ENCODE measurements around the gene MAST2. TPM values are rescaled to one million over a fixed set of nuclear protein-coding genes. Genes with fewer than 3 reads are reported as not detected.

Gene MAST2
- total and polyA plus RNA-seq, 2 of the 13 experiments (the other 11 are each of a cell fraction or from before 2014, with no cell fraction given): 15.3 to 23.0 TPM

DNA sequence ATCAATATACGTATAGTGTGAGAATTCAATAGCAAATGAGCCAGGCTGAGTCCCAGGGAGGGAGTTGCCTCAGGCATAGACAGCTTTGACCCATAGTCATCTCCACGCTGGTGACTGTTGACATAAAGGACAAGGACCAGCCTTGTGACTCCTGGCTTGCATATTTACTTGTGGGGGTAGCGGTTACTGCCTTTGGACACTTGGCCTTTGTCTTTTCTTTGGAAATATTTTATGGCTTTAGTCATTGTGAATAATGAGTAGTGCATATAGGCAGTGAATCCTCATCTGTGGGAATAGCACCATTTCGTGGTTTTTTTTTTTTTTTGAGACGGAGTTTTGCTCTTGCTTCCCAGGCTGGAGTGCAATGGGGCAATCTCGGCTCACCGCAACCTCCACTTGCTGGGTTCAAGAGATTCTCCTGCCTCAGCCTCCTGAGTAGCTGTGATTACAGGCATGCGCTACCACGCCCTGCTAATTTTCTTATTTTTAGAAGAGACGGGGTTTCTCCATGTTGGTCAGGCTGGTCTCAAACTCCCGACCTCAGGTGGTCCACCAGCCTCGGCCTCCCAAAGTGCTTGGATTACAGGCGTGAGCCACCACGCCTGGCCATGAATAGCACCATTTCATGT lies 68.9 kb downstream of the MAST2 start (continued):
- TF ChIP-seq, protein P1, sequence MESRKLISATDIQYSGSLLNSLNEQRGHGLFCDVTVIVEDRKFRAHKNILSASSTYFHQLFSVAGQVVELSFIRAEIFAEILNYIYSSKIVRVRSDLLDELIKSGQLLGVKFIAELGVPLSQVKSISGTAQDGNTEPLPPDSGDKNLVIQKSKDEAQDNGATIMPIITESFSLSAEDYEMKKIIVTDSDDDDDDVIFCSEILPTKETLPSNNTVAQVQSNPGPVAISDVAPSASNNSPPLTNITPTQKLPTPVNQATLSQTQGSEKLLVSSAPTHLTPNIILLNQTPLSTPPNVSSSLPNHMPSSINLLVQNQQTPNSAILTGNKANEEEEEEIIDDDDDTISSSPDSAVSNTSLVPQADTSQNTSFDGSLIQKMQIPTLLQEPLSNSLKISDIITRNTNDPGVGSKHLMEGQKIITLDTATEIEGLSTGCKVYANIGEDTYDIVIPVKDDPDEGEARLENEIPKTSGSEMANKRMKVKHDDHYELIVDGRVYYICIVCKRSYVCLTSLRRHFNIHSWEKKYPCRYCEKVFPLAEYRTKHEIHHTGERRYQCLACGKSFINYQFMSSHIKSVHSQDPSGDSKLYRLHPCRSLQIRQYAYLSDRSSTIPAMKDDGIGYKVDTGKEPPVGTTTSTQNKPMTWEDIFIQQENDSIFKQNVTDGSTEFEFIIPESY (CRISPR knock-in tag; IDR thresholded peaks at IDR 0.05): peak; percentile 9; the same call in 1 of the 2 replicates
- TF ChIP-seq FOXO1 (CRISPR knock-in tag; IDR thresholded peaks at IDR 0.05): peak; percentile 95
- peak; percentile 43; the same call in 1 of the 2 replicates for TF ChIP-seq KDM2A (CRISPR knock-in tag; IDR thresholded peaks at IDR 0.05; ENCODE audit: borderline replicate concordance, low read depth)
- peak; percentile 74; the same call in 1 of the 2 replicates for TF ChIP-seq REPIN1 (CRISPR knock-in tag; IDR thresholded peaks at IDR 0.05; ENCODE audit: borderline replicate concordance, low read depth)
- TF ChIP-seq ZBTB20 (CRISPR knock-in tag; IDR thresholded peaks at IDR 0.05; ENCODE audit: borderline replicate concordance, low read depth): peak; percentile 94
- peak; percentile 42; the same call in 1 of the 2 replicates for TF ChIP-seq ZFY (CRISPR knock-in tag; IDR thresholded peaks at IDR 0.05)
- TF ChIP-seq, protein P2, sequence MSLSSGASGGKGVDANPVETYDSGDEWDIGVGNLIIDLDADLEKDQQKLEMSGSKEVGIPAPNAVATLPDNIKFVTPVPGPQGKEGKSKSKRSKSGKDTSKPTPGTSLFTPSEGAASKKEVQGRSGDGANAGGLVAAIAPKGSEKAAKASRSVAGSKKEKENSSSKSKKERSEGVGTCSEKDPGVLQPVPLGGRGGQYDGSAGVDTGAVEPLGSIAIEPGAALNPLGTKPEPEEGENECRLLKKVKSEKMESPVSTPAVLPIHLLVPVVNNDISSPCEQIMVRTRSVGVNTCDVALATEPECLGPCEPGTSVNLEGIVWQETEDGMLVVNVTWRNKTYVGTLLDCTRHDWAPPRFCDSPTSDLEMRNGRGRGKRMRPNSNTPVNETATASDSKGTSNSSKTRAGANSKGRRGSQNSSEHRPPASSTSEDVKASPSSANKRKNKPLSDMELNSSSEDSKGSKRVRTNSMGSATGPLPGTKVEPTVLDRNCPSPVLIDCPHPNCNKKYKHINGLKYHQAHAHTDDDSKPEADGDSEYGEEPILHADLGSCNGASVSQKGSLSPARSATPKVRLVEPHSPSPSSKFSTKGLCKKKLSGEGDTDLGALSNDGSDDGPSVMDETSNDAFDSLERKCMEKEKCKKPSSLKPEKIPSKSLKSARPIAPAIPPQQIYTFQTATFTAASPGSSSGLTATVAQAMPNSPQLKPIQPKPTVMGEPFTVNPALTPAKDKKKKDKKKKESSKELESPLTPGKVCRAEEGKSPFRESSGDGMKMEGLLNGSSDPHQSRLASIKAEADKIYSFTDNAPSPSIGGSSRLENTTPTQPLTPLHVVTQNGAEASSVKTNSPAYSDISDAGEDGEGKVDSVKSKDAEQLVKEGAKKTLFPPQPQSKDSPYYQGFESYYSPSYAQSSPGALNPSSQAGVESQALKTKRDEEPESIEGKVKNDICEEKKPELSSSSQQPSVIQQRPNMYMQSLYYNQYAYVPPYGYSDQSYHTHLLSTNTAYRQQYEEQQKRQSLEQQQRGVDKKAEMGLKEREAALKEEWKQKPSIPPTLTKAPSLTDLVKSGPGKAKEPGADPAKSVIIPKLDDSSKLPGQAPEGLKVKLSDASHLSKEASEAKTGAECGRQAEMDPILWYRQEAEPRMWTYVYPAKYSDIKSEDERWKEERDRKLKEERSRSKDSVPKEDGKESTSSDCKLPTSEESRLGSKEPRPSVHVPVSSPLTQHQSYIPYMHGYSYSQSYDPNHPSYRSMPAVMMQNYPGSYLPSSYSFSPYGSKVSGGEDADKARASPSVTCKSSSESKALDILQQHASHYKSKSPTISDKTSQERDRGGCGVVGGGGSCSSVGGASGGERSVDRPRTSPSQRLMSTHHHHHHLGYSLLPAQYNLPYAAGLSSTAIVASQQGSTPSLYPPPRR (CRISPR knock-in tag; IDR thresholded peaks at IDR 0.05; ENCODE audit: borderline replicate concordance): peak; percentile 73; the same call in 1 of the 2 replicates
- TF ChIP-seq MEF2D (CRISPR knock-in tag; IDR thresholded peaks at IDR 0.05): peak; percentile 69; the same call in 1 of the 2 replicates
- TF ChIP-seq FOXA1 (IDR thresholded peaks at IDR 0.05): peak; percentile 93
- peak; percentile 99 for TF ChIP-seq FOXA1 (CRISPR knock-in tag; IDR thresholded peaks at IDR 0.05)
- TF ChIP-seq, protein P3, sequence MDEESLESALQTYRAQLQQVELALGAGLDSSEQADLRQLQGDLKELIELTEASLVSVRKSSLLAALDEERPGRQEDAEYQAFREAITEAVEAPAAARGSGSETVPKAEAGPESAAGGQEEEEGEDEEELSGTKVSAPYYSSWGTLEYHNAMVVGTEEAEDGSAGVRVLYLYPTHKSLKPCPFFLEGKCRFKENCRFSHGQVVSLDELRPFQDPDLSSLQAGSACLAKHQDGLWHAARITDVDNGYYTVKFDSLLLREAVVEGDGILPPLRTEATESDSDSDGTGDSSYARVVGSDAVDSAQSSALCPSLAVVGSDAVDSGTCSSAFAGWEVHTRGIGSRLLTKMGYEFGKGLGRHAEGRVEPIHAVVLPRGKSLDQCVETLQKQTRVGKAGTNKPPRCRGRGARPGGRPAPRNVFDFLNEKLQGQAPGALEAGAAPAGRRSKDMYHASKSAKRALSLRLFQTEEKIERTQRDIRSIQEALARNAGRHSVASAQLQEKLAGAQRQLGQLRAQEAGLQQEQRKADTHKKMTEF (CRISPR knock-in tag; IDR thresholded peaks at IDR 0.05): peak; percentile 88
- TF ChIP-seq SNAPC2 (CRISPR knock-in tag; IDR thresholded peaks at IDR 0.05): peak; percentile 70; the same call in 1 of the 2 replicates
- peak; percentile 66; the same call in 1 of the 2 replicates for TF ChIP-seq ZSCAN9 (CRISPR knock-in tag; IDR thresholded peaks at IDR 0.05; ENCODE audit: borderline replicate concordance)
- peak; percentile 57 for TF ChIP-seq MIXL1 (CRISPR knock-in tag; IDR thresholded peaks at IDR 0.05)
- TF ChIP-seq RAD21 (CRISPR knock-in tag; IDR thresholded peaks at IDR 0.05): peak; percentile 6; the same call in 1 of the 2 replicates
- peak; percentile 96 for TF ChIP-seq TEAD3 (CRISPR knock-in tag; optimal IDR thresholded peaks at IDR 0.05; ENCODE audit: borderline replicate concordance)
- TF ChIP-seq, protein P4, sequence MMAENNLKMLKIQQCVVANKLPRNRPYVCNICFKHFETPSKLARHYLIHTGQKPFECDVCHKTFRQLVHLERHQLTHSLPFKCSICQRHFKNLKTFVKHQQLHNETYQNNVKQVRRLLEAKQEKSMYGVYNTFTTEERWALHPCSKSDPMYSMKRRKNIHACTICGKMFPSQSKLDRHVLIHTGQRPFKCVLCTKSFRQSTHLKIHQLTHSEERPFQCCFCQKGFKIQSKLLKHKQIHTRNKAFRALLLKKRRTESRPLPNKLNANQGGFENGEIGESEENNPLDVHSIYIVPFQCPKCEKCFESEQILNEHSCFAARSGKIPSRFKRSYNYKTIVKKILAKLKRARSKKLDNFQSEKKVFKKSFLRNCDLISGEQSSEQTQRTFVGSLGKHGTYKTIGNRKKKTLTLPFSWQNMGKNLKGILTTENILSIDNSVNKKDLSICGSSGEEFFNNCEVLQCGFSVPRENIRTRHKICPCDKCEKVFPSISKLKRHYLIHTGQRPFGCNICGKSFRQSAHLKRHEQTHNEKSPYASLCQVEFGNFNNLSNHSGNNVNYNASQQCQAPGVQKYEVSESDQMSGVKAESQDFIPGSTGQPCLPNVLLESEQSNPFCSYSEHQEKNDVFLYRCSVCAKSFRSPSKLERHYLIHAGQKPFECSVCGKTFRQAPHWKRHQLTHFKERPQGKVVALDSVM (CRISPR knock-in tag; IDR thresholded peaks at IDR 0.05): peak; percentile 96
- TF ChIP-seq, protein P5, sequence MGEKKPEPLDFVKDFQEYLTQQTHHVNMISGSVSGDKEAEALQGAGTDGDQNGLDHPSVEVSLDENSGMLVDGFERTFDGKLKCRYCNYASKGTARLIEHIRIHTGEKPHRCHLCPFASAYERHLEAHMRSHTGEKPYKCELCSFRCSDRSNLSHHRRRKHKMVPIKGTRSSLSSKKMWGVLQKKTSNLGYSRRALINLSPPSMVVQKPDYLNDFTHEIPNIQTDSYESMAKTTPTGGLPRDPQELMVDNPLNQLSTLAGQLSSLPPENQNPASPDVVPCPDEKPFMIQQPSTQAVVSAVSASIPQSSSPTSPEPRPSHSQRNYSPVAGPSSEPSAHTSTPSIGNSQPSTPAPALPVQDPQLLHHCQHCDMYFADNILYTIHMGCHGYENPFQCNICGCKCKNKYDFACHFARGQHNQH (CRISPR knock-in tag; IDR thresholded peaks at IDR 0.05): peak; percentile 92
- TF ChIP-seq NR2F2 (IDR thresholded peaks at IDR 0.05; ENCODE audit: borderline replicate concordance, low read depth): peak; percentile 67; the same call in 1 of the 2 replicates

Data from HepG2 (cell line).